ENCODE measurements around the gene MT1M. TPM values are rescaled to one million over a fixed set of nuclear protein-coding genes. Genes with fewer than 3 reads are reported as not detected.

MT1M gene
- total and polyA plus RNA-seq, 2 of the 4 experiments (the other 2 are of a cell fraction), result 0.10 TPM; not detected in 1

GRCh38 chr16:56628486-56629350 is 3.7 kb upstream of the MT1M start:
- Histone ChIP-seq H3K9ac (ENCODE audit: low read depth, low read length) (no peak overlapping the region), H4K20me1 (ENCODE audit: insufficient read depth, low read length) (no peaks in the 10 kb centered on the region), H3K14ac (replicated peaks; ENCODE audit: low read depth, low read length) (no peak overlapping the region), H3K56ac (ENCODE audit: extremely low read depth, insufficient read depth, low read length) (no peak overlapping the region), H3K4ac (ENCODE audit: low read depth, low read length) (no peak overlapping the region; the same call in 1 of the 2 replicates), H3K4me1 (ENCODE audit: control insufficient read depth, insufficient read depth, low read length) (peaks cover 17% of the 10 kb centered on the region), H3K4me2 (ENCODE audit: low read depth, low read length) (no peak overlapping the region), H2BK120ac (ENCODE audit: low read depth, low read length) (no peak overlapping the region), H4K5ac (ENCODE audit: low read depth, low read length) (no peak overlapping the region), H2AK9ac (replicated peaks; ENCODE audit: low read depth, low read length, poor library complexity) (no peak overlapping the region), H4K91ac (ENCODE audit: insufficient read depth, low read depth, low read length) (no peak overlapping the region), H2BK15ac (ENCODE audit: low read depth, low read length) (0 out of 3 replicates have a peak overlapping the region, but pooled peaks have one; percentile 60), H3K4me3 (ENCODE audit: insufficient read depth, low read depth, low read length) (no peak overlapping the region), H3K23ac (ENCODE audit: low read depth, low read length) (no peak overlapping the region), H2AFZ (replicated peaks; ENCODE audit: low read length, poor library complexity) (peak overlapping the region; percentile 33), H2AK5ac (ENCODE audit: low read depth, low read length) (no peak overlapping the region), H3K18ac (ENCODE audit: low read depth, low read length) (no peak overlapping the region), H3K36me3 (ENCODE audit: control insufficient read depth, insufficient read depth, low read length) (no peaks in the 10 kb centered on the region), H3K27ac (ENCODE audit: insufficient read depth, low read length) (no peak overlapping the region), H2BK20ac (ENCODE audit: low read depth, low read length) (no peak overlapping the region), H3K9me1 (ENCODE audit: insufficient read depth, low read length) (peaks cover 4% of the 10 kb centered on the region; the same call in 1 of the 2 replicates), H3K79me1 (ENCODE audit: low read depth in 1 of 2, low read length in 2 of 2) (peaks cover 3 to 13% of the 10 kb centered on the region in 2 experiments; a peak in 3 of 4 replicates), H3K9me3 (ENCODE audit: control insufficient read depth, insufficient read depth, low read length) (no peaks in the 10 kb centered on the region), H2BK5ac (ENCODE audit: low read depth, low read length, poor library complexity, severe bottlenecking) (no peak overlapping the region), H4K8ac (ENCODE audit: low read depth in 2 of 2, low read length in 2 of 2) (no peak overlapping the region), H3K27me3 (ENCODE audit: control insufficient read depth, insufficient read depth, low read length) (peaks cover 27% of the 10 kb centered on the region)
- in situ Hi-C loops (cut with MboI; ENCODE audit: low sequenced_read_pairs), result no loop called here
- WGBS, 2 experiments (ENCODE audit: extremely low coverage in 2 of 2, insufficient read length in 1 of 2), result 76% methylated on average over 3 of the region's 9 CpGs; no CpG with 5 or more reads in 1 of the 2 experiments
- CTCF ChIA-PET, result no interaction called here
- intact Hi-C loops (cut with micrococcal nuclease), result loop anchor here (5.0 kb wide), 1 partner anchor 54 kb away; the partner anchor contains the start of gene MT1X
- BruUV-seq (replicated peaks), result no TSS peak
- no peak for DNase-seq
- POLR2A ChIA-PET (ENCODE audit: unreplicated experiment), result no interaction called here
- dilution Hi-C loops (cut with HindIII; ENCODE audit: low sequenced_read_pairs, unreplicated experiment), result no loop called here
- ATAC-seq (ENCODE audit: low read depth), result no peak
- TF ChIP-seq MAZ (IDR thresholded peaks at IDR 0.05; ENCODE audit: borderline replicate concordance, low read depth, low read length), result no peak
- no peak for TF ChIP-seq NFE2L2 (IDR thresholded peaks at IDR 0.05; ENCODE audit: low read depth, low read length)
- TF ChIP-seq POLR2A (IDR thresholded peaks at IDR 0.05; ENCODE audit: low read depth, low read length), result no peak
- no peak for TF ChIP-seq CTCF (conservative IDR thresholded peaks at IDR 0.05; ENCODE audit: low read depth, low read length)
- no peak for TF ChIP-seq CHD1 (IDR thresholded peaks at IDR 0.05; ENCODE audit: low read depth, low read length)
- no peak for TF ChIP-seq USF2 (IDR thresholded peaks at IDR 0.05; ENCODE audit: low read depth, low read length)
- TF ChIP-seq BHLHE40 (IDR thresholded peaks at IDR 0.05; ENCODE audit: low read depth, low read length), result no peak
- no peak for TF ChIP-seq RCOR1 (IDR thresholded peaks at IDR 0.05; ENCODE audit: insufficient replicate concordance, low read length)
- no peak for TF ChIP-seq ELK1 (IDR thresholded peaks at IDR 0.05; ENCODE audit: borderline replicate concordance, low read depth, low read length)
- TF ChIP-seq SMC3 (IDR thresholded peaks at IDR 0.05; ENCODE audit: low read depth, low read length), result no peak
- TF ChIP-seq CEBPB (IDR thresholded peaks at IDR 0.05; ENCODE audit: low read depth, low read length), result no peak
- no peak for TF ChIP-seq FOS (IDR thresholded peaks at IDR 0.05; ENCODE audit: low read depth, low read length)
- no peak for TF ChIP-seq RAD21 (IDR thresholded peaks at IDR 0.05; ENCODE audit: low read length)
- TF ChIP-seq RFX5 (IDR thresholded peaks at IDR 0.05; ENCODE audit: low read depth, low read length), result no peak
- no peak for TF ChIP-seq MAFK (IDR thresholded peaks at IDR 0.05; ENCODE audit: low read depth, low read length)
